ENCODE measurements around the gene LTF. TPM values are rescaled to one million over a fixed set of nuclear protein-coding genes. Genes with fewer than 3 reads are reported as not detected.

LTF gene
- total RNA-seq, 6 donors from 2014 or later = 3.3 to 85.9 (median 12.5) TPM

- WGBS, 2 donors = 92 to 93% methylated on average over 6 of the region's 6 CpGs
- ATAC-seq (ENCODE audit: low FRiP score in 2 of 2) = no peak
- TF ChIP-seq POLR2AphosphoS5 (IDR thresholded peaks at IDR 0.05) = no peak
- TF ChIP-seq POLR2A (IDR thresholded peaks at IDR 0.05) = no peak
- no peak for TF ChIP-seq CTCF (IDR thresholded peaks at IDR 0.05)
- TF ChIP-seq EP300 (IDR thresholded peaks at IDR 0.05) = no peak
These were observed 28.3 kb upstream of the LTF start for GRCh38 chr3:46492890-46493547.

GRCh38 chr3:46491089-46492070 is 26.7 kb upstream of the LTF start:
- Histone ChIP-seq H3K27me3 (no peaks in the 10 kb centered on the region), H3K27ac (no peak overlapping the region), H3K4me1 (peaks cover 3 to 11% (median 4%) of the 10 kb centered on the region in 4 donors), H3K9me3 (no peaks in the 10 kb centered on the region), H3K36me3 (no peaks in the 10 kb centered on the region), H3K4me3 (no peak overlapping the region)
- TF ChIP-seq POLR2A (IDR thresholded peaks at IDR 0.05) = no peak
- TF ChIP-seq POLR2AphosphoS5 (IDR thresholded peaks at IDR 0.05) = no peak
- no peak for TF ChIP-seq CTCF (IDR thresholded peaks at IDR 0.05)
- TF ChIP-seq EP300 (IDR thresholded peaks at IDR 0.05) = no peak
- ATAC-seq (ENCODE audit: low FRiP score in 2 of 2) (no peak), DNase-seq (no peak)
- WGBS, 2 donors = 72 to 82% methylated on average over 10 to 11 of the region's 11 CpGs

More at GRCh38 chr3:46492890-46493547, 28.3 kb upstream of the LTF start:
- Histone ChIP-seq H3K27ac (no peak overlapping the region), H3K36me3 (no peaks in the 10 kb centered on the region), H3K4me3 (no peak overlapping the region), H3K4me1 (peaks cover 3 to 11% (median 4%) of the 10 kb centered on the region in 4 donors), H3K27me3 (no peaks in the 10 kb centered on the region), H3K9me3 (no peaks in the 10 kb centered on the region)
- no peak for DNase-seq

- 60 to 71% methylated on average over 6 of the region's 6 CpGs for WGBS, 2 donors
- ATAC-seq (ENCODE audit: low FRiP score in 2 of 2) = no peak
- Histone ChIP-seq H3K9me3 (no peaks in the 10 kb centered on the region), H3K27ac (no peak overlapping the region), H3K36me3 (no peaks in the 10 kb centered on the region), H3K4me1 (peaks cover 3 to 11% (median 4%) of the 10 kb centered on the region in 4 donors), H3K27me3 (no peaks in the 10 kb centered on the region), H3K4me3 (no peak overlapping the region)
- TF ChIP-seq POLR2AphosphoS5 (IDR thresholded peaks at IDR 0.05) (no peak), EP300 (IDR thresholded peaks at IDR 0.05) (no peak), POLR2A (IDR thresholded peaks at IDR 0.05) (no peak), CTCF (IDR thresholded peaks at IDR 0.05) (no peak)
- DNase-seq = no peak
These were observed 25.8 kb upstream of the LTF start for GRCh38 chr3:46490338-46491084.

- Histone ChIP-seq H3K27ac (no peak overlapping the region), H3K36me3 (no peaks in the 10 kb centered on the region), H3K9me3 (no peaks in the 10 kb centered on the region), H3K27me3 (no peaks in the 10 kb centered on the region), H3K4me1 (peaks cover 4 to 14% (median 4%) of the 10 kb centered on the region in 4 donors), H3K4me3 (no peak overlapping the region)
- ATAC-seq (ENCODE audit: low FRiP score in 2 of 2) = no peak
- DNase-seq = no peak
- TF ChIP-seq CTCF (IDR thresholded peaks at IDR 0.05) (no peak), POLR2AphosphoS5 (IDR thresholded peaks at IDR 0.05) (no peak), POLR2A (IDR thresholded peaks at IDR 0.05) (no peak), EP300 (IDR thresholded peaks at IDR 0.05) (no peak)
- 62 to 83% methylated on average over 1 of the region's 1 CpG for WGBS, 2 donors
These were observed 25.2 kb upstream of the LTF start for GRCh38 chr3:46489875-46490274.
